H1 (cell line): Measurements from ENCODE around the gene SLC35E3. TPM values are rescaled to one million over a fixed set of nuclear protein-coding genes. Genes with fewer than 3 reads are reported as not detected.

Experiments
- CEBPB ChIP-seq: IDR thresholded peaks from 2 replicates; pipeline ENCODE4 v1.6.1; 2012; ENCODE audit warnings: low read depth, low read length
- FOSL1 ChIP-seq: IDR thresholded peaks from 2 replicates; pipeline ENCODE4 v1.6.1; 2011; ENCODE audit warnings: mild to moderate bottlenecking, low read depth, low read length, moderate library complexity; ENCODE audit not compliant: insufficient read depth
- JUND ChIP-seq: IDR thresholded peaks from 2 replicates; pipeline ENCODE4 v1.6.1; 2011; ENCODE audit warnings: mild to moderate bottlenecking, improper control_type of control experiment, low read length
- MAFK ChIP-seq: IDR thresholded peaks from 2 replicates; pipeline ENCODE4 v1.6.1; 2012; ENCODE audit warnings: low read depth, mild to moderate bottlenecking, improper control_type of control experiment, low read length
- RAD21 ChIP-seq, 2 experiments: IDR thresholded peaks in 1 of 2; conservative IDR thresholded peaks in 1 of 2; 2 replicates each; pipeline ENCODE4 v1.6.1; 2011; ENCODE audit warnings: low read depth in 2 of 2, low read length in 2 of 2, improper control_type of control experiment in 1 of 2, inconsistent platforms in 1 of 2, mild to moderate bottlenecking in 1 of 2, moderate library complexity in 1 of 2
- RNF2 ChIP-seq: fragments of 200-900, 300-1000 bp; sonication (generic); IDR thresholded peaks from 2 replicates; pipeline ENCODE4 v1.7.1; 2016; ENCODE audit warnings: borderline replicate concordance, low read depth, mild to moderate bottlenecking, antibody characterized with exemption, low read length; ENCODE audit not compliant: poor library complexity, severe bottlenecking; ENCODE audit errors: missing control alignments
- RXRA ChIP-seq: IDR thresholded peaks from 2 replicates; pipeline ENCODE4 v1.6.1; 2011; ENCODE audit warnings: low read depth, mild to moderate bottlenecking, low read length, moderate library complexity; ENCODE audit not compliant: insufficient read depth
- SIX5 ChIP-seq: IDR thresholded peaks from 2 replicates; pipeline ENCODE4 v1.6.1; 2011; ENCODE audit warnings: mild to moderate bottlenecking, low read depth, low read length
- polyA plus RNA-seq, 7 experiments: library from polyadenylated mRNA; depleted of rRNA in 3 of 7; stranded (reverse) in 5 of 7; unstranded in 2 of 7; fragments of >200 nt in 5 of 7; fragments of 200-250 nt in 2 of 7; gene quantifications; 1 replicate in 5 of 7; 2 replicates in 1 of 7; 4 replicates in 1 of 7; pipeline versions ENCODE4 v1.2.1 to v1.2.3, GENCODE V29; 2011 to 2013; ENCODE audit warnings: missing spikeins in 2 of 7, mixed read lengths in 2 of 7
- total RNA-seq: library from RNA; stranded (reverse); fragmentation: NEBNext Ultra II Directional; extraction: Animal tissue kit (Norgen Biotek cat#: 25700); gene quantifications from 2 replicates; pipeline ENCODE4 v1.2.1, GENCODE V29; 2021
- TF ChIP-seq, protein P1 (sequence below): fragments of 300-600 bp; sonication (generic); IDR thresholded peaks from 2 replicates; pipeline ENCODE4 v1.7.1; 2012; ENCODE audit warnings: low read length, moderate library complexity, mild to moderate bottlenecking, inconsistent platforms; ENCODE audit not compliant: insufficient replicate concordance

The SLC35E3 gene
- total and polyA plus RNA-seq, 2 of the 8 experiments (the other 6 are each of a cell fraction or from before 2014, with no cell fraction given) = 10.0 to 10.9 TPM

GRCh38 chr12:68808388-68809189 lies 62.6 kb downstream of the SLC35E3 start (continued):
- TF ChIP-seq FOSL1 (no peak), SIX5 (no peak), RXRA (peak; percentile 84), CEBPB (no peak; the same call in 1 of the 2 replicates), MAFK (peak; percentile 47; the same call in 1 of the 2 replicates), RNF2 (no peak), RAD21 (IDR thresholded peaks at IDR 0.05 in 1 of 2, conservative IDR thresholded peaks at IDR 0.05 in 1 of 2; ENCODE audit: low read depth in 2 of 2, low read length in 2 of 2) (no peak), JUND (peak; percentile 63; the same call in 1 of the 2 replicates)
- TF ChIP-seq, protein P1, sequence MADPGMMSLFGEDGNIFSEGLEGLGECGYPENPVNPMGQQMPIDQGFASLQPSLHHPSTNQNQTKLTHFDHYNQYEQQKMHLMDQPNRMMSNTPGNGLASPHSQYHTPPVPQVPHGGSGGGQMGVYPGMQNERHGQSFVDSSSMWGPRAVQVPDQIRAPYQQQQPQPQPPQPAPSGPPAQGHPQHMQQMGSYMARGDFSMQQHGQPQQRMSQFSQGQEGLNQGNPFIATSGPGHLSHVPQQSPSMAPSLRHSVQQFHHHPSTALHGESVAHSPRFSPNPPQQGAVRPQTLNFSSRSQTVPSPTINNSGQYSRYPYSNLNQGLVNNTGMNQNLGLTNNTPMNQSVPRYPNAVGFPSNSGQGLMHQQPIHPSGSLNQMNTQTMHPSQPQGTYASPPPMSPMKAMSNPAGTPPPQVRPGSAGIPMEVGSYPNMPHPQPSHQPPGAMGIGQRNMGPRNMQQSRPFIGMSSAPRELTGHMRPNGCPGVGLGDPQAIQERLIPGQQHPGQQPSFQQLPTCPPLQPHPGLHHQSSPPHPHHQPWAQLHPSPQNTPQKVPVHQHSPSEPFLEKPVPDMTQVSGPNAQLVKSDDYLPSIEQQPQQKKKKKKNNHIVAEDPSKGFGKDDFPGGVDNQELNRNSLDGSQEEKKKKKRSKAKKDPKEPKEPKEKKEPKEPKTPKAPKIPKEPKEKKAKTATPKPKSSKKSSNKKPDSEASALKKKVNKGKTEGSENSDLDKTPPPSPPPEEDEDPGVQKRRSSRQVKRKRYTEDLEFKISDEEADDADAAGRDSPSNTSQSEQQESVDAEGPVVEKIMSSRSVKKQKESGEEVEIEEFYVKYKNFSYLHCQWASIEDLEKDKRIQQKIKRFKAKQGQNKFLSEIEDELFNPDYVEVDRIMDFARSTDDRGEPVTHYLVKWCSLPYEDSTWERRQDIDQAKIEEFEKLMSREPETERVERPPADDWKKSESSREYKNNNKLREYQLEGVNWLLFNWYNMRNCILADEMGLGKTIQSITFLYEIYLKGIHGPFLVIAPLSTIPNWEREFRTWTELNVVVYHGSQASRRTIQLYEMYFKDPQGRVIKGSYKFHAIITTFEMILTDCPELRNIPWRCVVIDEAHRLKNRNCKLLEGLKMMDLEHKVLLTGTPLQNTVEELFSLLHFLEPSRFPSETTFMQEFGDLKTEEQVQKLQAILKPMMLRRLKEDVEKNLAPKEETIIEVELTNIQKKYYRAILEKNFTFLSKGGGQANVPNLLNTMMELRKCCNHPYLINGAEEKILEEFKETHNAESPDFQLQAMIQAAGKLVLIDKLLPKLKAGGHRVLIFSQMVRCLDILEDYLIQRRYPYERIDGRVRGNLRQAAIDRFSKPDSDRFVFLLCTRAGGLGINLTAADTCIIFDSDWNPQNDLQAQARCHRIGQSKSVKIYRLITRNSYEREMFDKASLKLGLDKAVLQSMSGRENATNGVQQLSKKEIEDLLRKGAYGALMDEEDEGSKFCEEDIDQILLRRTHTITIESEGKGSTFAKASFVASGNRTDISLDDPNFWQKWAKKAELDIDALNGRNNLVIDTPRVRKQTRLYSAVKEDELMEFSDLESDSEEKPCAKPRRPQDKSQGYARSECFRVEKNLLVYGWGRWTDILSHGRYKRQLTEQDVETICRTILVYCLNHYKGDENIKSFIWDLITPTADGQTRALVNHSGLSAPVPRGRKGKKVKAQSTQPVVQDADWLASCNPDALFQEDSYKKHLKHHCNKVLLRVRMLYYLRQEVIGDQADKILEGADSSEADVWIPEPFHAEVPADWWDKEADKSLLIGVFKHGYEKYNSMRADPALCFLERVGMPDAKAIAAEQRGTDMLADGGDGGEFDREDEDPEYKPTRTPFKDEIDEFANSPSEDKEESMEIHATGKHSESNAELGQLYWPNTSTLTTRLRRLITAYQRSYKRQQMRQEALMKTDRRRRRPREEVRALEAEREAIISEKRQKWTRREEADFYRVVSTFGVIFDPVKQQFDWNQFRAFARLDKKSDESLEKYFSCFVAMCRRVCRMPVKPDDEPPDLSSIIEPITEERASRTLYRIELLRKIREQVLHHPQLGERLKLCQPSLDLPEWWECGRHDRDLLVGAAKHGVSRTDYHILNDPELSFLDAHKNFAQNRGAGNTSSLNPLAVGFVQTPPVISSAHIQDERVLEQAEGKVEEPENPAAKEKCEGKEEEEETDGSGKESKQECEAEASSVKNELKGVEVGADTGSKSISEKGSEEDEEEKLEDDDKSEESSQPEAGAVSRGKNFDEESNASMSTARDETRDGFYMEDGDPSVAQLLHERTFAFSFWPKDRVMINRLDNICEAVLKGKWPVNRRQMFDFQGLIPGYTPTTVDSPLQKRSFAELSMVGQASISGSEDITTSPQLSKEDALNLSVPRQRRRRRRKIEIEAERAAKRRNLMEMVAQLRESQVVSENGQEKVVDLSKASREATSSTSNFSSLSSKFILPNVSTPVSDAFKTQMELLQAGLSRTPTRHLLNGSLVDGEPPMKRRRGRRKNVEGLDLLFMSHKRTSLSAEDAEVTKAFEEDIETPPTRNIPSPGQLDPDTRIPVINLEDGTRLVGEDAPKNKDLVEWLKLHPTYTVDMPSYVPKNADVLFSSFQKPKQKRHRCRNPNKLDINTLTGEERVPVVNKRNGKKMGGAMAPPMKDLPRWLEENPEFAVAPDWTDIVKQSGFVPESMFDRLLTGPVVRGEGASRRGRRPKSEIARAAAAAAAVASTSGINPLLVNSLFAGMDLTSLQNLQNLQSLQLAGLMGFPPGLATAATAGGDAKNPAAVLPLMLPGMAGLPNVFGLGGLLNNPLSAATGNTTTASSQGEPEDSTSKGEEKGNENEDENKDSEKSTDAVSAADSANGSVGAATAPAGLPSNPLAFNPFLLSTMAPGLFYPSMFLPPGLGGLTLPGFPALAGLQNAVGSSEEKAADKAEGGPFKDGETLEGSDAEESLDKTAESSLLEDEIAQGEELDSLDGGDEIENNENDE = no peak
